IMR-90 (cell line): ENCODE results near the gene TMEM97. TPM values are rescaled to one million over a fixed set of nuclear protein-coding genes. Genes with fewer than 3 reads are reported as not detected.

ENCODE experiments used
- ATAC-seq: fragments of 200-7000 bp; cut with Tn5 transposase; 2 replicates; pipeline ENCODE4 v1.9.1; 2020; ENCODE audit warnings: low read depth, mild to moderate bottlenecking, moderate library complexity
- BruUV-seq: library from RNA; stranded (reverse); fragments of 400-500 nt; replicated peaks from 2 replicates; lab custom pipeline; 2021; lab: Mats Ljungman, UMichigan
- CTCF ChIA-PET: fragments of 300-600 bp; formaldehyde crosslinking; extraction: SDS; loops from one replicate; lab custom pipeline; 2021; ENCODE audit warnings: antibody characterized with exemption; lab: Yijun Ruan, JAX
- POLR2A ChIA-PET: fragments of 300-600 bp; sonication (Branson Sonifier 250); formaldehyde crosslinking; loops from one replicate; lab custom pipeline; 2022; ENCODE audit warnings: antibody characterized with exemption; ENCODE audit not compliant: unreplicated experiment; lab: Charles Lee
- DNase-seq: peaks from one replicate; pipeline ENCODE4 v3.0.0; 2013
- H2AFZ ChIP-seq: replicated peaks from 2 replicates; pipeline ENCODE3; 2013; ENCODE audit warnings: low read length, mild to moderate bottlenecking; ENCODE audit not compliant: poor library complexity
- H2AK5ac ChIP-seq: 2 replicates; pipeline ENCODE4 v1.6.1; 2013; ENCODE audit warnings: low read depth, low read length, inconsistent platforms
- H2AK9ac ChIP-seq: replicated peaks from 2 replicates; pipeline ENCODE3; 2013; ENCODE audit warnings: mild to moderate bottlenecking, low read depth, low read length, moderate library complexity; ENCODE audit not compliant: poor library complexity
- H2BK120ac ChIP-seq: 2 replicates; pipeline ENCODE4 v1.6.1; 2013; ENCODE audit warnings: low read depth, low read length, inconsistent platforms
- H2BK15ac ChIP-seq: 3 replicates; pipeline ENCODE4 v1.6.1; 2013; ENCODE audit warnings: low read depth, low read length, inconsistent platforms
- H2BK20ac ChIP-seq: 2 replicates; pipeline ENCODE4 v1.6.1; 2013; ENCODE audit warnings: low read depth, mild to moderate bottlenecking, inconsistent platforms, low read length, moderate library complexity
- H2BK5ac ChIP-seq: 2 replicates; pipeline ENCODE4 v1.6.1; 2013; ENCODE audit warnings: mild to moderate bottlenecking, low read depth, low read length, inconsistent platforms; ENCODE audit not compliant: poor library complexity, severe bottlenecking
- H3K14ac ChIP-seq: replicated peaks from 2 replicates; pipeline ENCODE4 v1.6.1; 2013; ENCODE audit warnings: low read depth, low read length, inconsistent platforms
- H3K18ac ChIP-seq: 2 replicates; pipeline ENCODE4 v1.6.1; 2013; ENCODE audit warnings: low read depth, low read length, control low read depth
- H3K23ac ChIP-seq: 2 replicates; pipeline ENCODE4 v1.6.1; 2013; ENCODE audit warnings: low read depth, low read length, inconsistent platforms
- H3K27ac ChIP-seq: 2 replicates; pipeline ENCODE4 v1.5.1; 2013; ENCODE audit warnings: mild to moderate bottlenecking, control low read depth, low read length; ENCODE audit not compliant: insufficient read depth
- H3K27me3 ChIP-seq: 2 replicates; pipeline ENCODE4 v1.6.1; 2013; ENCODE audit warnings: low read length; ENCODE audit not compliant: control insufficient read depth, insufficient read depth
- H3K36me3 ChIP-seq: 2 replicates; pipeline ENCODE4 v1.6.1; 2013; ENCODE audit warnings: low read length, mixed read lengths; ENCODE audit not compliant: control insufficient read depth, insufficient read depth
- H3K4ac ChIP-seq: 2 replicates; pipeline ENCODE4 v1.6.1; 2013; ENCODE audit warnings: low read depth, low read length, inconsistent platforms
- H3K4me1 ChIP-seq: 2 replicates; pipeline ENCODE4 v1.6.1; 2013; ENCODE audit warnings: low read length, mixed read lengths; ENCODE audit not compliant: control insufficient read depth, insufficient read depth
- H3K4me2 ChIP-seq: 2 replicates; pipeline ENCODE4 v1.6.1; 2013; ENCODE audit warnings: low read depth, mild to moderate bottlenecking, control low read depth, low read length, moderate library complexity
- H3K4me3 ChIP-seq: 2 replicates; pipeline ENCODE4 v1.5.1; 2013; ENCODE audit warnings: low read depth, mild to moderate bottlenecking, control low read depth, low read length, moderate library complexity; ENCODE audit not compliant: insufficient read depth
- H3K56ac ChIP-seq: 2 replicates; pipeline ENCODE4 v1.6.1; 2013; ENCODE audit warnings: low read length, inconsistent platforms; ENCODE audit not compliant: insufficient read depth; ENCODE audit errors: extremely low read depth
- H3K79me1 ChIP-seq, 2 experiments: 2 replicates each; pipeline ENCODE4 v1.6.1; 2013; ENCODE audit warnings: low read length in 2 of 2, inconsistent platforms in 1 of 2, low read depth in 1 of 2
- H3K9ac ChIP-seq: 2 replicates; pipeline ENCODE4 v1.6.1; 2013; ENCODE audit warnings: low read depth, low read length, control low read depth
- H3K9me1 ChIP-seq: 2 replicates; pipeline ENCODE4 v1.6.1; 2013; ENCODE audit warnings: low read length, inconsistent platforms; ENCODE audit not compliant: insufficient read depth
- H3K9me3 ChIP-seq: 2 replicates; pipeline ENCODE4 v1.6.1; 2013; ENCODE audit warnings: low read length; ENCODE audit not compliant: control insufficient read depth, insufficient read depth
- H4K20me1 ChIP-seq: 2 replicates; pipeline ENCODE4 v1.6.1; 2013; ENCODE audit warnings: low read length, inconsistent platforms; ENCODE audit not compliant: insufficient read depth
- H4K5ac ChIP-seq: 2 replicates; pipeline ENCODE4 v1.6.1; 2013; ENCODE audit warnings: mild to moderate bottlenecking, low read depth, low read length, control low read depth
- H4K8ac ChIP-seq, 2 experiments: 2 replicates each; pipeline ENCODE4 v1.6.1; 2013; ENCODE audit warnings: low read depth in 2 of 2, low read length in 2 of 2, control low read depth in 1 of 2, inconsistent platforms in 1 of 2
- H4K91ac ChIP-seq: 2 replicates; pipeline ENCODE4 v1.6.1; 2013; ENCODE audit warnings: low read depth, low read length, inconsistent platforms; ENCODE audit not compliant: insufficient read depth
- CEBPB ChIP-seq: IDR thresholded peaks from 2 replicates; pipeline ENCODE4 v1.6.1; 2012; ENCODE audit warnings: low read depth, low read length, improper control_type of control experiment
- CHD1 ChIP-seq: IDR thresholded peaks from 2 replicates; pipeline ENCODE4 v1.6.1; 2012; ENCODE audit warnings: low read depth, low read length, improper control_type of control experiment
- CTCF ChIP-seq: conservative IDR thresholded peaks from 2 replicates; pipeline ENCODE4 v1.5.1; 2012; ENCODE audit warnings: mild to moderate bottlenecking, low read depth, low read length, improper control_type of control experiment
- FOS ChIP-seq: fragments of 150-350 bp; IDR thresholded peaks from 2 replicates; pipeline ENCODE4 v1.6.1; 2016; ENCODE audit warnings: low read depth, low read length
- NFE2L2 ChIP-seq: fragments of 150-350 bp; IDR thresholded peaks from 2 replicates; pipeline ENCODE4 v1.6.1; 2016; ENCODE audit warnings: low read depth, mild to moderate bottlenecking, low read length
- POLR2A ChIP-seq: IDR thresholded peaks from 2 replicates; pipeline ENCODE4 v1.6.1; 2012; ENCODE audit warnings: mild to moderate bottlenecking, low read depth, low read length
- RAD21 ChIP-seq: IDR thresholded peaks from 2 replicates; pipeline ENCODE4 v1.6.1; 2012; ENCODE audit warnings: low read length, improper control_type of control experiment
- SMC3 ChIP-seq: fragments of 150-350 bp; IDR thresholded peaks from 2 replicates; pipeline ENCODE4 v1.6.1; 2016; ENCODE audit warnings: low read depth, mild to moderate bottlenecking, antibody characterized with exemption, low read length, moderate library complexity
- WGBS, 2 experiments: methylation state at CpG; one replicate each; pipeline versions ENCODE4 v1.1.5 to v1.1.7; 2013; ENCODE audit warnings: missing lambda C conversion rate in 2 of 2; ENCODE audit not compliant: insufficient read length in 1 of 2; ENCODE audit errors: extremely low coverage in 2 of 2; 5-methylcytosine and 5-hydroxymethylcytosine counted together
- dilution Hi-C: fragments of 300-500 bp; cut with HindIII; formaldehyde crosslinking; loops from one replicate; pipeline ENCODE4 v1.14.3; 2018; ENCODE audit warnings: low sequenced_read_pairs; ENCODE audit not compliant: unreplicated experiment
- in situ Hi-C: fragments of 300-500 bp; cut with MboI; formaldehyde crosslinking; loops from 3 replicates; pipeline ENCODE4 v1.14.3; 2019; ENCODE audit warnings: low sequenced_read_pairs, inconsistent platforms, mixed read lengths
- intact Hi-C: fragments of 100-400 bp; cut with micrococcal nuclease; formaldehyde crosslinking; loops from 2 replicates; pipeline ENCODE4 v1.10.0; 2022
- polyA plus RNA-seq, 3 experiments: library from polyadenylated mRNA; depleted of rRNA; stranded (reverse); fragments of >200 nt; gene quantifications; 2 replicates each; pipeline ENCODE4 v1.2.3, GENCODE V29; 2012; ENCODE audit warnings: low replicate concordance in 1 of 3
- total RNA-seq: library from RNA; depleted of rRNA; stranded (reverse); fragments of >200 nt; gene quantifications from 2 replicates; pipeline ENCODE4 v1.2.3, GENCODE V29; 2012

TMEM97 gene
- total and polyA plus RNA-seq, 2 of the 4 experiments (the other 2 are of a cell fraction), result 12.3 to 21.3 TPM

DNA sequence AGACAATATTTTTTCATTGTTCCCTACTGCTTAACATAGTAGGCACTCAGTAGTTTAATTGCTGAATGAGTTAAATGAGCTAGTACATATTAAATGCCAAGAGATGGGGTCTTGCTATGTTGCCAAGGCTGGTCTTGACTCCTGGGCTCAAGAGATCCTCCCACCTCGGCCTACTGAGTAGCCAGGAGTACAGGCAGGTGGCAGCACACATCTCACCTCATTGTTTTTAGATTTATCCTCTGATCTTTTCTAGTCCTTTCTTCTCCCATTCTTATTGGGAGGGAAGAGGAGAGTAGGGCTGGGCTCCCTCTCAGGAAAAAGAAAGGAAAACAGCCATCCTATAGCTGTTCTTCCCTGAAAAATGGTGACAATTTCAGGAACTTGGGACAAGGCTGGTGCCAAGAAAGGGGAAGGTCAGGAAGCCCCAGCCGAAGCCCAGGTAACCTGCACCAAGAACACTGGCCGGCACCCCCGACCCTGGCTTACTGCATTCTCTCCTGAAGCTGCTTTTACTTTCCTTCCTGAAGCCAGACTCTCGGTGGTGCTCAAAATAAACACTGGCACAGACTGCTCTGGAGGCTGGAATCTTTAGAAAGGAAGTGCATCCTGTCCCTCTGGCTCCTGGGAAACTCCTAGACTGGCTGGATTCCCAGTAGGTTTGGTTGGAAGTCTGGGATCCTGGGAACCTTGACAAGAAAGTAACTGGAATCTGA is 19.2 kb downstream of the TMEM97 start:
- H3K4me3 ChIP-seq, result no peak overlapping the region
- intact Hi-C loops (loop anchor here (5.0 to 10.0 kb wide), 3 partner anchors 106 to 446 kb away; partner anchors contain the start of genes LYRM9 and NLK), dilution Hi-C loops (no loop called here), in situ Hi-C loops (loop anchor here (25.0 kb wide), 1 partner anchor 801 kb away; no protein-coding TSS in a partner anchor)
- POLR2A ChIA-PET, result interaction anchor here (0.7 kb wide), 1 partner anchor 495 kb away, joined by 5 read pairs; no protein-coding TSS in a partner anchor
- H3K9ac ChIP-seq, result no peak overlapping the region
- peak overlapping the region; percentile 43; the same call in 1 of the 2 replicates for H3K14ac ChIP-seq
- H3K79me1 ChIP-seq, result peaks cover 37 to 92% of the 10 kb centered on the region in 2 experiments
- peak overlapping the region; percentile 11 for H3K23ac ChIP-seq
- peak overlapping the region; percentile 28; the same call in 1 of the 2 replicates for H3K27ac ChIP-seq
- H4K91ac ChIP-seq, result peak overlapping the region; percentile 63; the same call in 1 of the 2 replicates
- no TSS peak for BruUV-seq
- no peak overlapping the region for H2BK15ac ChIP-seq
- no peak overlapping the region for H2AFZ ChIP-seq
- peak overlapping the region in 1 of 2 experiments; percentile 35; a peak in 1 of 4 replicates for H4K8ac ChIP-seq
- no peak overlapping the region for H3K18ac ChIP-seq
- no peak overlapping the region for H3K56ac ChIP-seq
- no peaks in the 10 kb centered on the region for H3K9me3 ChIP-seq
- H2BK5ac ChIP-seq, result peak overlapping the region; percentile 19
- no peak overlapping the region for H4K5ac ChIP-seq
- peak overlapping the region; percentile 36; the same call in 1 of the 2 replicates for H2BK120ac ChIP-seq
- peaks cover 13% of the 10 kb centered on the region for H3K4me1 ChIP-seq
- CTCF ChIA-PET, result interaction anchor here (0.6 kb wide), 1 partner anchor 1227 kb away, joined by 3 read pairs; no protein-coding TSS in a partner anchor
- H4K20me1 ChIP-seq, result peaks cover 45% of the 10 kb centered on the region; the same call in 1 of the 2 replicates
- H3K36me3 ChIP-seq, result peaks cover 36% of the 10 kb centered on the region
- no peak overlapping the region for H2BK20ac ChIP-seq
- H3K4ac ChIP-seq, result peak overlapping the region; percentile 81
- ATAC-seq (no peak), DNase-seq (peak; percentile 86)
- no peak for TF ChIP-seq CHD1
- TF ChIP-seq FOS, result no peak
- TF ChIP-seq RAD21, result no peak
- no peak for TF ChIP-seq CTCF
- TF ChIP-seq CEBPB, result no peak
- TF ChIP-seq SMC3, result no peak
- TF ChIP-seq POLR2A, result no peak
- no peak for TF ChIP-seq NFE2L2
- H2AK5ac ChIP-seq, result peak overlapping the region; percentile 59; the same call in 1 of the 2 replicates
- H2AK9ac ChIP-seq, result no peak overlapping the region
- 0% methylated on average over 1 of the region's 5 CpGs; no CpG with 5 or more reads in 1 of the 2 experiments for WGBS, 2 experiments
- peaks cover 16% of the 10 kb centered on the region for H3K9me1 ChIP-seq
- no peaks in the 10 kb centered on the region for H3K27me3 ChIP-seq
- H3K4me2 ChIP-seq, result peak overlapping the region; percentile 59
